Measurements from ENCODE around the gene TSPAN18.

Gene TSPAN18

DNA sequence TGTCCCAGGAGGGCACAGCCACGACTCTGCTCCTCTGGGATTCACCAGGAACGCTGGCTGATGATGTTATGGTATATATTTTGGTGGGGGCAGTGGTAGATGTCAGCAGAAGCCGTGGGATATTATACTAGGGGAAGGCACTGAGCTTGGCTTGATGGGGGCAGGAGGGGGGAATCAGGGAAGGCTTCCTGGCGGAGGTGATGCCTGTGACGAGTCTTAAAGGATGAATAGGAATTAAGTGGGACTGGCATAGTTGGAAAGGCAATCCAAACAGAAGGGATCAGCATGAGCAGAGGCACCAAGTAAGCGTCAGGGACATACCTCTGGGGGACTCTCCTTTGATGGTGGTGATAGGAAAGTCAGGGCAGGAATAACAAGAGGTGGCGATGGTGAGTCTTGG is 176.3 kb downstream of the TSPAN18 start:
- H3K27ac ChIP-seq (ENCODE audit: low read length), result no peak overlapping the region
- no peak overlapping the region for H3K4me2 ChIP-seq (ENCODE audit: low read length)
- H3K4me3 ChIP-seq (ENCODE audit: low read length), result no peak overlapping the region
- H3K27me3 ChIP-seq (ENCODE audit: low read depth, low read length), result no peaks in the 10 kb centered on the region
- no peak overlapping the region for H2AFZ ChIP-seq (ENCODE audit: low read depth, low read length)
- TF ChIP-seq EZH2phosphoT487 (IDR thresholded peaks at IDR 0.05; ENCODE audit: low read depth), result no peak
- TF ChIP-seq, protein P1, sequence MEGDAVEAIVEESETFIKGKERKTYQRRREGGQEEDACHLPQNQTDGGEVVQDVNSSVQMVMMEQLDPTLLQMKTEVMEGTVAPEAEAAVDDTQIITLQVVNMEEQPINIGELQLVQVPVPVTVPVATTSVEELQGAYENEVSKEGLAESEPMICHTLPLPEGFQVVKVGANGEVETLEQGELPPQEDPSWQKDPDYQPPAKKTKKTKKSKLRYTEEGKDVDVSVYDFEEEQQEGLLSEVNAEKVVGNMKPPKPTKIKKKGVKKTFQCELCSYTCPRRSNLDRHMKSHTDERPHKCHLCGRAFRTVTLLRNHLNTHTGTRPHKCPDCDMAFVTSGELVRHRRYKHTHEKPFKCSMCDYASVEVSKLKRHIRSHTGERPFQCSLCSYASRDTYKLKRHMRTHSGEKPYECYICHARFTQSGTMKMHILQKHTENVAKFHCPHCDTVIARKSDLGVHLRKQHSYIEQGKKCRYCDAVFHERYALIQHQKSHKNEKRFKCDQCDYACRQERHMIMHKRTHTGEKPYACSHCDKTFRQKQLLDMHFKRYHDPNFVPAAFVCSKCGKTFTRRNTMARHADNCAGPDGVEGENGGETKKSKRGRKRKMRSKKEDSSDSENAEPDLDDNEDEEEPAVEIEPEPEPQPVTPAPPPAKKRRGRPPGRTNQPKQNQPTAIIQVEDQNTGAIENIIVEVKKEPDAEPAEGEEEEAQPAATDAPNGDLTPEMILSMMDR (IDR thresholded peaks at IDR 0.05; ENCODE audit: low read depth, low read length), result no peak
- no peak overlapping the region for H3K9ac ChIP-seq (ENCODE audit: low read length)
- no peaks in the 10 kb centered on the region for H4K20me1 ChIP-seq (ENCODE audit: insufficient read depth, low read length)
- H3K9me3 ChIP-seq (ENCODE audit: insufficient read depth, low read length), result no peaks in the 10 kb centered on the region
- no peaks in the 10 kb centered on the region for H3K79me2 ChIP-seq (ENCODE audit: low read length)
- peaks cover 28% of the 10 kb centered on the region for H3K4me1 ChIP-seq (ENCODE audit: low read length)
- H3K36me3 ChIP-seq (replicated peaks; ENCODE audit: low read depth, low read length), result no peaks in the 10 kb centered on the region

DNA sequence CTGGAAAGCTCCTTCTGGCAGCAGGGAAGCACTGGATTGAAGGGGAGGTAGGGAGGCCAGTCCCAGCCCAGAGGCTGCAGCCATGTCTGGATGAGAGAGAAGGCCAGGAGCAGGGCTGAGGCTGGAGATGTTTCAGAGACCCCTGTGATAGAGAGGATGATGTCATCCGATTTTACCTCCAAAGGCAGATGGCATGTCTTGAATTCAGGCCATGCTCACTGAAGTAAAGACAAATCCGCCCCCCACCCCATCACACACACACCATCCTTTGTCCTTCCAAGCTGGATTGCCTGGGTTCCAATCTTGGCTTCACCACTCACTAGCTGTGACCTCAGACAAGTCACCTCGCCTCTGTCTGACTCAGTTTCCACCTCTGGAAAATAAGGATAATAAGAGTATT is 176.8 kb downstream of the TSPAN18 start:
- no peak overlapping the region for H3K4me3 ChIP-seq (ENCODE audit: low read length)
- H3K4me2 ChIP-seq (ENCODE audit: low read length), result no peak overlapping the region
- H3K27me3 ChIP-seq (ENCODE audit: low read depth, low read length), result no peaks in the 10 kb centered on the region
- peaks cover 28% of the 10 kb centered on the region for H3K4me1 ChIP-seq (ENCODE audit: low read length)
- no peaks in the 10 kb centered on the region for H4K20me1 ChIP-seq (ENCODE audit: insufficient read depth, low read length)
- no peaks in the 10 kb centered on the region for H3K79me2 ChIP-seq (ENCODE audit: low read length)
- H3K27ac ChIP-seq (ENCODE audit: low read length), result no peak overlapping the region
- no peaks in the 10 kb centered on the region for H3K36me3 ChIP-seq (replicated peaks; ENCODE audit: low read depth, low read length)
- H2AFZ ChIP-seq (ENCODE audit: low read depth, low read length), result no peak overlapping the region
- H3K9ac ChIP-seq (ENCODE audit: low read length), result no peak overlapping the region
- TF ChIP-seq EZH2phosphoT487 (IDR thresholded peaks at IDR 0.05; ENCODE audit: low read depth), result no peak
- TF ChIP-seq, protein P1 (IDR thresholded peaks at IDR 0.05; ENCODE audit: low read depth, low read length), result no peak
- H3K9me3 ChIP-seq (ENCODE audit: insufficient read depth, low read length), result no peaks in the 10 kb centered on the region

DNA sequence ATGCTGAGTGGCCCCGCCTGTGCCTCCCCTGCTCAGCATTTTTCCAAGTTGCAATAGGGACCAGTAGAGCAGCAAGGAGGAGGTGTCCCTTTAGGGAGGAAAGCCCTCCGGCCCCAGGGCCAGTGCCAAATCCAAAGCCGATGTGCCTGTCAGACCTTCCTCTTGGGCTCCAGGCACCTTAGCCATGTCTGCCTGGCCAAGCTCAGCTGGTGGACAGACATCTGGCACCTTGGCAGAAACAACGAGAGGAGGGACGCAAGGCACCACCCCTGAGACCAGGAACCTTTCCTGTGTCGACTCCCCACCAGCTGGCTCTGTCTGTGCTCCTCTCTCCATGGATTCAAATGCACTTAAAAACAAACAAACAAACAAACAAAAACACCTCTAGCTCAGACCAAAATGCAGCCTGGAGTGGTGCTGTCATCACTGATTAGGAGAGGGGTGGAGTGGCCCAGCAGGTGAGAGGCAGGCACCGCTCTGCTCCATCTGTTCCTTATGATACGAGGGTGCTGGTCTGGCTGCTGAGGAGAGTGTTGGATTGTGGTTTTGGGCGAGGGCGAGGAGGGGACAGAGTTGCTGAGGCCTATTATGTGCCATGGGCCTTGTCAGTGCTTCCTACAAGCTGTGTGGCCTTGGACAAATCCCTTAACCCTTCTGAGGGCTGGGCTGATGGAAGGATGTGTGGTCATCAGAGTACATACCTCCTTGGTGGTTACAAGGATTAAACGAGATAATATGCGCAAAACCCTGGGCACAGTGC is 177.7 kb downstream of the TSPAN18 start:
- Histone ChIP-seq H2AFZ (ENCODE audit: low read depth, low read length) (no peak overlapping the region), H3K27ac (ENCODE audit: low read length) (no peak overlapping the region), H3K4me2 (ENCODE audit: low read length) (peak overlapping the region; percentile 86), H3K9me3 (ENCODE audit: insufficient read depth, low read length) (no peaks in the 10 kb centered on the region), H3K4me3 (ENCODE audit: low read length) (no peak overlapping the region), H3K36me3 (replicated peaks; ENCODE audit: low read depth, low read length) (no peaks in the 10 kb centered on the region), H3K27me3 (ENCODE audit: low read depth, low read length) (no peaks in the 10 kb centered on the region), H4K20me1 (ENCODE audit: insufficient read depth, low read length) (no peaks in the 10 kb centered on the region), H3K79me2 (ENCODE audit: low read length) (no peaks in the 10 kb centered on the region), H3K9ac (ENCODE audit: low read length) (no peak overlapping the region), H3K4me1 (ENCODE audit: low read length) (peaks cover 28% of the 10 kb centered on the region)
- no peak for TF ChIP-seq EZH2phosphoT487 (IDR thresholded peaks at IDR 0.05; ENCODE audit: low read depth)
- TF ChIP-seq, protein P1 (IDR thresholded peaks at IDR 0.05; ENCODE audit: low read depth, low read length), result no peak

DNA sequence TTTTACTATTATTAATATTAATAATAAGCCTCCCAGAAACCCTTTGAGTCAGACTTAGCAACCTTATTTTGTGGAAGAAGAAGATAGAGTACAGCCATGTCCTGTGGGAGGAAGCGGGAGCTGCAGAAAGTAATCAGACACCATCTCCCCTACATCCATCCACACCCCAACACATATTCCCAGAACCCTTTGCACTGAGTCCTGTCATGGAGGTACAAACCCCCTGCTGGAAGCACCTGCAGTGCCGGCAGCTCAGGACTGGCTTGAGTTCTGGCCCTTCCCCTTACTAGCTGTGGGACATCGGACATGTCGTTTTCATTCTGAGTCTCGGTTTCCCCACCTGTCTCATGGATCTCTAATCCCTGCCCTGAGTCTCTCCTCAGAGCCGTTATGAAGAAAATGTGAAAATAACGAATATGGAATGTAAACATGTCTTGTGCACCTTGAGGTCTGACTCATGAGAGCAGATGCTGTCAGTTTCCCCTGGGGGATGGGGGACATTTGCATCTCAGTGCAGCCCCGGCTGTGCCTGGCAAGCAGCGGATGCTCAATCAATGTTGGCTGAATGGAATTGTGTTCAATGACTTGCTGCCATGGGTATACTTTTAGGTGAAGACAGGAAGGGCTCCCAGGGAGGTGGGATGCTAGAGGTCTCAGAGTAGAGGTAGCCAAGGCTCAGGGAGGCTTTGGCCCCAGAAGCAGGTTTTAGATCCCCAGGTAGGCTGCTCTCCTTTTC is 178.5 kb downstream of the TSPAN18 start:
- Histone ChIP-seq H3K79me2 (ENCODE audit: low read length) (no peaks in the 10 kb centered on the region), H2AFZ (ENCODE audit: low read depth, low read length) (peak overlapping the region; percentile 83; the same call in 1 of the 2 replicates), H3K9me3 (ENCODE audit: insufficient read depth, low read length) (no peaks in the 10 kb centered on the region), H3K27ac (ENCODE audit: low read length) (peak overlapping the region; percentile 59), H3K4me1 (ENCODE audit: low read length) (peaks cover 28% of the 10 kb centered on the region), H3K9ac (ENCODE audit: low read length) (peak overlapping the region; percentile 28; the same call in 1 of the 2 replicates), H3K36me3 (replicated peaks; ENCODE audit: low read depth, low read length) (no peaks in the 10 kb centered on the region), H3K4me3 (ENCODE audit: low read length) (peak overlapping the region; percentile 52), H3K4me2 (ENCODE audit: low read length) (peak overlapping the region; percentile 86), H4K20me1 (ENCODE audit: insufficient read depth, low read length) (no peaks in the 10 kb centered on the region), H3K27me3 (ENCODE audit: low read depth, low read length) (no peaks in the 10 kb centered on the region)
- no peak for TF ChIP-seq EZH2phosphoT487 (IDR thresholded peaks at IDR 0.05; ENCODE audit: low read depth)
- TF ChIP-seq, protein P1 (IDR thresholded peaks at IDR 0.05; ENCODE audit: low read depth, low read length), result 0 out of 2 replicates have a peak, but pooled peaks have one; percentile 4

All from OCI-LY3 (cell line).